ENCODE data around the gene KIF26B.

The KIF26B gene

DNA sequence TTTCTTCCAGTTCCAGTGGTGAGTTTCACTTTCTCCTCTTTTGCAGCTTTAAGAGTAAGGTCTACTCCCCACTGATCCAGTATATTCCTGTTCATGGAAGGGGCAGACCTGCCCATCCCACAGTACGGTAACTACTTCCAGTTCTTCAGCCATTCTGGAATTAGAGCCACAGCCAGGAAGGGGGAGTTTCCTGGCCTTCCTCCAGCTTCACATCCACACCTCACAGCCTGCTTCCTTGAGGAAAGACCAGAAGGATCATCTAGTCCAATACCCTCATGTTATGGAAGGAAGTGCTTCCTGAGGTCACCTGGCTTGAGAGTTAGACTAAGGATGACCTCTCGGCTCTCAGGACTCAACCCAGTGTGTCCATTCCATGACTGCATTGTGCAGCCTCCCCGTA lies 597.8 kb downstream of the KIF26B start:
- DNase-seq (ENCODE audit: low spot score): no peak

GRCh38 chr1:245753807-245754206 lies 599.0 kb downstream of the KIF26B start:
- no peak for DNase-seq (ENCODE audit: low spot score)

- no peak for DNase-seq (ENCODE audit: low spot score)
Observed at GRCh38 chr1:245754463-245754961, 599.7 kb downstream of the KIF26B start.

Data from NAMALWA (cell line).